GM12864 (cell line): ENCODE measurements around the gene SMIM38.

Experiments
- DNase-seq: peaks from one replicate; pipeline ENCODE4 v3.0.0-alpha.2; 2011; ENCODE audit warnings: low read depth
- H3K4me3 ChIP-seq: 2 replicates; pipeline ENCODE4 v1.5.1; 2011; ENCODE audit warnings: mild to moderate bottlenecking, low read depth, low read length, control low read depth
- TF ChIP-seq, protein P1 (sequence below): IDR thresholded peaks from 2 replicates; pipeline ENCODE4 v1.5.1; 2011; ENCODE audit warnings: low read depth, mild to moderate bottlenecking, moderate library complexity, low read length, control low read depth, inconsistent platforms; ENCODE audit errors: missing control alignments

Gene SMIM38

DNA sequence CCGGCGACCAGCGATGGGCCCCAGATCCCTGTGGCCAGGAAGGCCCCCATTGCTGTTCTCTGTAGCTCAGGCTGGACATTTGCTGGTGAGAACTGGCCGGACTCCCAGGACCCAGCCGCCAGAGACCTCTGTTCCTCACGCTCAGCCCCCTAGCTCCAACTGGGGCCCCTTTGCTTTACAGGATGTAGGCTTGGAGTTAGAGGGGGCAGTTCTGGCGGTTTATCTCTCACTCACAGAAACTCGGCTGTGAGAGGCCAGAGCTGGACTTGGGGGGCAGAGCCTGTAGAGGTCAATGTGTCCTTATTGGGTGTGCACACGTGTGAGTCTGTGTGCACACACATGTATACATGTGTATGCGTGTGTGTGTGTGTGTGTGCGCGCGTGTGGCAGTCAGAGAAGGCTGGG is 502 bp downstream of the SMIM38 start:
- no peak for DNase-seq
- peak overlapping the region; percentile 55 for H3K4me3 ChIP-seq
- TF ChIP-seq, protein P1, sequence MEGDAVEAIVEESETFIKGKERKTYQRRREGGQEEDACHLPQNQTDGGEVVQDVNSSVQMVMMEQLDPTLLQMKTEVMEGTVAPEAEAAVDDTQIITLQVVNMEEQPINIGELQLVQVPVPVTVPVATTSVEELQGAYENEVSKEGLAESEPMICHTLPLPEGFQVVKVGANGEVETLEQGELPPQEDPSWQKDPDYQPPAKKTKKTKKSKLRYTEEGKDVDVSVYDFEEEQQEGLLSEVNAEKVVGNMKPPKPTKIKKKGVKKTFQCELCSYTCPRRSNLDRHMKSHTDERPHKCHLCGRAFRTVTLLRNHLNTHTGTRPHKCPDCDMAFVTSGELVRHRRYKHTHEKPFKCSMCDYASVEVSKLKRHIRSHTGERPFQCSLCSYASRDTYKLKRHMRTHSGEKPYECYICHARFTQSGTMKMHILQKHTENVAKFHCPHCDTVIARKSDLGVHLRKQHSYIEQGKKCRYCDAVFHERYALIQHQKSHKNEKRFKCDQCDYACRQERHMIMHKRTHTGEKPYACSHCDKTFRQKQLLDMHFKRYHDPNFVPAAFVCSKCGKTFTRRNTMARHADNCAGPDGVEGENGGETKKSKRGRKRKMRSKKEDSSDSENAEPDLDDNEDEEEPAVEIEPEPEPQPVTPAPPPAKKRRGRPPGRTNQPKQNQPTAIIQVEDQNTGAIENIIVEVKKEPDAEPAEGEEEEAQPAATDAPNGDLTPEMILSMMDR, result no peak

DNA sequence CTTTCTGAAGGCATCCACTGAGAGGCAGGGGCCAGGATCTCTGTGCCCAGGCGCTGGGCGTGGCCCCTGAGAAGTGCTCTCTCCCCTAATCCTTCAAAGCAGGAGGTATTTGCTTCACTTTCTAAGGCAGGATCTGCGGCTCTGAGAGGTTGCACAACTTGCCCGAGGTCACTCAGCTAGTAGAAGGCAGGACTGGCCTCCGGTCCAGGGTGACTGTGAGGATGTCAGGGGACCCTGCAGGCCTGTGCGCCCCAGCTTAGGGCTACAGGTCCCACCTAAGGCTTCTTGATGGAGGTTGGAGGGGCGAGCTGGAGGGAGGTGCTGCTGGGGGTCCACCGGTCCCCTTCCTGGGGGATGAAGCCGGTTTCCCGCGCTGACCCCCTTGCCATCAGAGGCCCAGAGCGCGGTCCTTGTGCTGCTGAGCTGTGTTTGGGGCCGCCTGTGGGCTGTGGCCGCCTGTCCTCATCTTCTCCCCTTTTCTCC is 979 bp downstream of the SMIM38 start:
- no peak for DNase-seq
- TF ChIP-seq, protein P1, result no peak
- peak overlapping the region; percentile 55 for H3K4me3 ChIP-seq

DNA sequence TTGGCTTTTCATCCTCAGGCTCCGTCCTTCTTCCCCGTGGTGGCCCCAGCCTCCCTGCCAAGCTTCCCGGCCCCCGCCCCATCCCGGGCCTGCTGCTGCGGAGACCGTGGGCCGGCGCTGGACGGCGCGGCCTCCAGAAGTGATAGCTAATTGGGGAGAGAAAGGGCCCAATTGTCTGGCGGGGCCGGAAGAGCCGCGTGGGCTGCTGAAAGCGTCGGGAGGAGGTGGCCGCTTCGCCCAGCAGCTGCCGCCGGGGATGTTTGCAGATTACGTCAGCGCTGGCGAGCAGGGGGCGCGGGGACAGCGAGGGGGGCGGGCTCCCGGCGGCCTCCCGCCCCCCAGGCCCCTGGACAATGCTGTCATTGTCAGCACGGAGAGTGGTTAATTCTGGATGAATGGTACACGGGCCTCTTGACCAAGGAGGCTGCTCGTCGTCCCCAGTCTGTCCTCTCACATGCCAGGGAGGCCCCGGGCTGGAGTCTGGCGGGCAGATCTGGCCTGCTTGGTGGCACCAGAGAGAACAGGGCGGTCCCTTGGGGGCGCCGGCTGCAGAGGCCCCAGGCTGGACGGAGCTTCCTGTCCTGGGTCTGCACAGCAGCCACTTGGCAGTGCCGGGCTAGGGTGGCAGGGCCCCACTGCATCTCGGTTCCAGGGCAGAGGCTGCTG is 1.6 kb downstream of the SMIM38 start:
- TF ChIP-seq, protein P1, result no peak
- peak overlapping the region; percentile 55 for H3K4me3 ChIP-seq
- no peak for DNase-seq

DNA sequence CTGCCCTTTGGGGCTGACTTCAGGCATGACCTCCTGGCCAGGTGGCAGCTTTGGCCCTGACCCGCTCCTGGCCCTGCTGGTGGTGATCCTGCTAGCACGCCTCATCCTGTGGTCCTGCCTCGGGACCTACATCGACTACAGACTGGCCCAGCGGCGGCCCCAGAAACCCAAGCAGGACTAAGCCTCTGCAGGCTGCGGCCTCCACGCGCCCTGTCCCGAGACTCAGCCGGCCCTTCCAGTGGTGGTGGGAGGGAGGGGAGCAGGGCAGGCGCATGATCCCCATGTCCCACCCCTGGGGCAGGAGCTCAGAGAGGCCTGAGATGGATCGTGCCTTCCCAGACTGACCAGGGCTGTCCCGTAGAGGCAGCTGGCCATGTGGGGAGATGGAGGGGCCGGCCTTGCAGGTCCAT is 2.1 kb downstream of the SMIM38 start:
- DNase-seq, result no peak
- TF ChIP-seq, protein P1, result no peak
- no peak overlapping the region; the same call in 1 of the 2 replicates for H3K4me3 ChIP-seq

DNA sequence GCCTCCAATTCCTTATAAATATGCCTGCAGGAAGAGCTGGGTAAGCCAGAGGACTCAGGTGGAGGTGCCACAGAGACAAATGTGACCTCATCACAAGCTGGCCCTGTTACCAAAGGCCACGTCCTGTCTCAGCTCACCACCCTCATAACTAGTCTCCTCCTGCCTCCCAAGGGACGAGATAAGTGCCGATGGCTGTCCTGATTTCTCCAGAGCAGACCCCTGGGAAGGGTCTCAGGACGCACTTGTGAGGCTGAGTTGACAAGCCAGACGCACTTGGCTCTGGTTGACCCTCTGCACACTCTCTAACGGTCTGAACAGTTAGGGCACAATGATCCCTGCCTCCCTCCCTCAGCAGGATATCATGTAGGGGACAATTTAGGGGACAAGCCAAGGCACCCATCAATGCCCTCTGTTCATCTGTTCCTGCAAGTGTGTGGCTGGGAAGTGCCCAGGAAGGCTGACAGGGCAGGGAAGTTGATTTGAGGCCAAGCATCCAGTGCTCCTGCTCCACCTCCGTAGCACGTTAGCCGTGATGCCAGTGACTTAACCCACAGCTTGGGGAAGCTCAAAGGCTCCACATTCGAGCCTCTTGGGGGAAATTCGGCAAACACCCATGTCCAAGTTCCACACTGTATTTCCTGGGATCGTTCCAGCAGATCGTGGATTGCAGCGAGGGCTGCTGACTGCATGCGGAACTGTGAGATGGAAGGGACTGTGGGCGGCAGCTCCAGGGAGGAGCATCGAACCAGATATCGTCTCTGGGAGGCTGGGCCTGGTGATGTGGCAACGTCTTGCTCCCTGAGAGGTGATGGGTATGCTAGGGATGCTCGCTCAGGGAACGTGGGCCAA is 2.8 kb downstream of the SMIM38 start:
- H3K4me3 ChIP-seq, result no peak overlapping the region
- DNase-seq, result no peak
- TF ChIP-seq, protein P1, result no peak

DNA sequence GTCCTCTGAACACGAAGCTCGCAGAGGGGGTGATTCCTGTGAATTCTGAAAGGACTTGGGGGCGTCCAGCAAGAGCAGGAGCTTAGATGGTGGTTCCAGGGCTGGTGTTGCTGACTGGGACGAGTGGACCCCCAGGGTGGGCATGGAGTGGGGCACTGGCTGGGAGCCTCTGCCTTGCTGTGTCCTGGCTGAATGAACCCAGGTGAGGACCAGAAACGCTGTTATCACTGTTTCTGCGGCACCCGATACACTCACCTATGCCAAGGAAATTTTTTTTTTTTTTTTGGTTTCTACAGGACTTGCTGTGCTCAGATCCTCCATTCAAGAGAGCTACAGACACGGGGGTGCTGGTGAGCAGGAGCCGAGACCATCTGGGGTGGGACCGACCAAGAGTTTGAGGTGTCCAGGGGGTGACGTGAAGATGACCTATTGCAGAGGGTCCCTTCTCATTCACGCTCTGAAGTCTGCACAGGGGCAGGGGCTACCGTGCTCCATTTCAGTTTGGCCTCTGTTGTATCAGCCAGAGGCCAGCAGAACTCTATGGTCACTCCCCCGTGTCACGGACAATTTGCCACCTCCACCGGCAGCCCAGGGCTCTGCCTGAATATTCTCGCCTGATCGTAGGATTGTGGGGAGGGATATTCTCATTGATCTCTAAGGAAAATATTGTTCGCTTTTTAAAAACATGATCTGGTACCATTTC is 3.6 kb downstream of the SMIM38 start:
- TF ChIP-seq, protein P1, result no peak
- DNase-seq, result no peak
- no peak overlapping the region for H3K4me3 ChIP-seq
